IPS-20b (cell line): ENCODE data around the gene FAM180A.

Experiments
- H3K27ac ChIP-seq: one replicate; pipeline ENCODE4 v1.5.1; 2013; ENCODE audit warnings: low read length
- H3K27me3 ChIP-seq: 2 replicates; pipeline ENCODE4 v1.6.1; 2013; ENCODE audit warnings: mild to moderate bottlenecking, low read length, inconsistent platforms; ENCODE audit not compliant: insufficient read depth
- H3K36me3 ChIP-seq: 2 replicates; pipeline ENCODE4 v1.6.1; 2013; ENCODE audit warnings: low read depth, mild to moderate bottlenecking, inconsistent platforms, low read length, moderate library complexity; ENCODE audit not compliant: insufficient read depth
- H3K4me1 ChIP-seq: 2 replicates; pipeline ENCODE4 v1.6.1; 2013; ENCODE audit warnings: mild to moderate bottlenecking, control low read depth, inconsistent platforms, low read length, moderate library complexity; ENCODE audit not compliant: insufficient read depth
- H3K4me3 ChIP-seq: 2 replicates; pipeline ENCODE4 v1.5.1; 2013; ENCODE audit warnings: mild to moderate bottlenecking, low read length, inconsistent platforms
- H3K9ac ChIP-seq: 2 replicates; pipeline ENCODE4 v1.6.1; 2013; ENCODE audit warnings: low read depth, mild to moderate bottlenecking, inconsistent platforms, low read length, moderate library complexity
- H3K9me3 ChIP-seq: 2 replicates; pipeline ENCODE4 v1.6.1; 2013; ENCODE audit warnings: mild to moderate bottlenecking, low read depth, low read length, inconsistent platforms; ENCODE audit not compliant: insufficient read depth

The FAM180A gene

GRCh38 chr7:135733603-135734342, 14.8 kb downstream of the FAM180A start:
- H3K27ac ChIP-seq = no peak overlapping the region
- H3K36me3 ChIP-seq = no peaks in the 10 kb centered on the region

DNA sequence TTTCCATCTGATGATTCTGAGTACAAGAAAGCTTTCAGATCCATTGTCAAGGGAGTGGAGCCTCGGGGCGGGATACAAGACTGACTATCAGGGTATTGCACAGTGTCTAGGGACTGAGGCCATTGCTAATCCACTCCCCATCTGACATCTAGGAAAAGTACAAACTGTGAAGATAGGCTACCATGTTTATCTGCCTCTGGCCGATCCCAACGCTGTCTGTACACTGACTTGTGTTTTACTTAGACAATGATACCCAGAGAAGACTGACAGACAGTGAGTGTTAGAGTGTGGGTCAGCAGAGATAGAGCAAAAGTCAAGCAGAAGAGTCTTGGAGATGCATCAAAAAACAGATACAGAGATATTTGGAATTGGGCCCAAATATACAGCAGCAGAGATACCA, 17.5 kb downstream of the FAM180A start:
- Histone ChIP-seq H3K9ac (no peak overlapping the region), H3K27ac (no peak overlapping the region), H3K4me3 (no peak overlapping the region), H3K36me3 (no peaks in the 10 kb centered on the region), H3K4me1 (peaks cover 5% of the 10 kb centered on the region; the same call in 1 of the 2 replicates), H3K27me3 (no peaks in the 10 kb centered on the region), H3K9me3 (no peaks in the 10 kb centered on the region)

More at GRCh38 chr7:135733603-135734342, 14.8 kb downstream of the FAM180A start:
- Histone ChIP-seq H3K4me3 (no peak overlapping the region), H3K27me3 (no peaks in the 10 kb centered on the region), H3K4me1 (no peaks in the 10 kb centered on the region), H3K9ac (no peak overlapping the region), H3K9me3 (no peaks in the 10 kb centered on the region)

DNA sequence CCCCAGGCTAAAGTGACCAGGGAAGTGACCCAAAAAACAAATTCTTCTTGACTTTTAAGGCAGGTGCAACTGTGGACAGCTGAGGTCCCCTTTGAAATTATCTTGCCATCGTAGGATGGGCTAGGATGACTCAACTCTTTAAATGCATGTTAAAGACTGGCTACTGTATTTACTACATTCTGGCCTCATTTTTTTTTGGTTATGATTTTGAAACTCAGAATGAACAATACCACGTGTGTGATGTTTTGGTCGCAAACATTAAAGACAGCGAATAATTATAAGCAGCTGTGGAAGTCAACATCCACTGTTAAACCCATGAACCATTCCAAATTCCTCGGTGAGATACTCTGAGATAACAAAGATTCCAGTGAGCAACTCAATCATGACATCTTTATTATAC, 19.4 kb downstream of the FAM180A start:
- Histone ChIP-seq H3K4me3 (no peak overlapping the region), H3K36me3 (no peaks in the 10 kb centered on the region), H3K27ac (no peak overlapping the region), H3K4me1 (peaks cover 5% of the 10 kb centered on the region; the same call in 1 of the 2 replicates), H3K27me3 (no peaks in the 10 kb centered on the region), H3K9ac (no peak overlapping the region), H3K9me3 (no peaks in the 10 kb centered on the region)

DNA sequence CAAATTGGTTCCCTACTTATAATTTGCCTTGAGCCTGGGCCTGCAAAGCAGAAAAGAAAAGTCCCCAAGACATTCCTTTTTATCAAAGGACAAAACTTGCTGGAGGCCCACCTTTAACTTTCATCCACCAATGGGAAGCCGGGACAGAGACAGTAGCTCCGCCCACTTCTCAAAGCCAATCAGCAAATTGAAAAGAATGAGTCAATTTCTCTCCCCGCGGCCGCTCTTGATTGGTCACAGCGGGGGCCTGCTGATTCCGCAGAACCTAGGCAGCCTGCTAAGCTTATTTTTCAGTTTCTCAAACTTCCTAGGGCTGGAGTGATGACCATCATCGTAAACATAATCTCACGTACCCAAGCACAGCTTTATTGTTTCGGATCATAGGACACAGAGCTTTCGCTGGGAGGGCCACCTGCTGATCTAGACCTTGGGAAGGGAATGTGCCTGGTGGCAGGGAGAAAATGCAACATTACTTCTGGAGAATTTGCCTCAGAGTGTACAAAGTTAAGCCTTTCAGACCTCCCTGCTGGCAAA, 20.4 kb downstream of the FAM180A start, which contains the start of gene SLC13A4:
Gene SLC13A4, minus strand, starts transcription at position 51 of the 534 bp plus-strand sequence. CDS start 690 bp downstream, outside the sequence.
- Histone ChIP-seq H3K9ac (peak within 1 kb of the TSS; percentile 56; the same call in 1 of the 2 replicates), H3K27ac (no peak within 1 kb of the TSS), H3K9me3 (no peaks in the 10 kb centered on the region), H3K27me3 (no peaks in the 10 kb centered on the region), H3K4me3 (peak within 1 kb of the TSS; percentile 60; the same call in 1 of the 2 replicates), H3K36me3 (no peaks in the 10 kb centered on the region), H3K4me1 (peaks cover 5% of the 10 kb centered on the region; the same call in 1 of the 2 replicates)

DNA sequence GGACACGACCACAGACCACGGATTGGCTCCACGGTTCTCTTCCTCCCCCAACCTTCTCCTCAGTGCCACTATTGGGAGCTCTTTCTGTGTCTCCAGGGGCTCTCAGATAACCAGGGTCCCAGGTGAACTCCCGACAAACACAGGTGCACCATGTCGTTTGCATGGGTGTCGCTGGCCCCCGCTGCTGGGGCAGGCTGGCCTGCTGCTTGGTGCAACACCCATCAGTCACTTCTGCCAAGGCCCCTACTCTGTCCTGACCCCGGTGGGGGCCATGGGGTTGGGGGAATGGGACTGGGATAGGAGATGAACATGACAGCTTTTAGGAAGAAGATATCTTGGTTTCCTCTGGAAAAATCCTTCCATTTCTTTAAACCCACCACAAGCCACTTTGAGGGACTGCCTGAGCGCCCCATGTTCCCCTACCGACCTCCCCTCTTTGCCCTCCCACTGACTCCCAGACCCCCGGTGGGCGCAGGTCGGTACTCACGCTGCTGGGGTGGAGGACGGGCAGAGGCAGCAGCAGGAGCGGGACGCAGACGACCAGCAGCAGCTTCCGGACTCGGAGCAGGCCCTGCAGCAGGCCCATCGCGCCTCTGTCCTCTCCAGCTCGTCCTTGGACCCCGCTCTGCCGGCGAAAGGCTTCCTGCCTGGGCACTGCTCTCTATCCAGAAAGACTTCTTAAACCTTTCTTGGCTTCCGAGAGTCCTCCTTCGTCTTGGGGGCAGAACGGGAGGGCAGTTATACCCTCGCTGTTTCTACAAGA, 21.5 kb downstream of the FAM180A start:
- no peaks in the 10 kb centered on the region for H3K36me3 ChIP-seq
- H3K27ac ChIP-seq = no peak overlapping the region
- no peak overlapping the region for H3K4me3 ChIP-seq
- no peaks in the 10 kb centered on the region for H3K27me3 ChIP-seq
- H3K4me1 ChIP-seq = peaks cover 5% of the 10 kb centered on the region; the same call in 1 of the 2 replicates
- H3K9ac ChIP-seq = no peak overlapping the region
- H3K9me3 ChIP-seq = no peaks in the 10 kb centered on the region

GRCh38 chr7:135726276-135726788, 22.3 kb downstream of the FAM180A start:
- no peak overlapping the region for H3K4me3 ChIP-seq
- no peaks in the 10 kb centered on the region for H3K36me3 ChIP-seq
- H3K27ac ChIP-seq = no peak overlapping the region
- H3K4me1 ChIP-seq = peaks cover 5% of the 10 kb centered on the region; the same call in 1 of the 2 replicates
- H3K27me3 ChIP-seq = no peaks in the 10 kb centered on the region
- no peak overlapping the region for H3K9ac ChIP-seq
- no peaks in the 10 kb centered on the region for H3K9me3 ChIP-seq

GRCh38 chr7:135723411-135723810, 25.2 kb downstream of the FAM180A start:
- H3K4me3 ChIP-seq = no peak overlapping the region
- H3K4me1 ChIP-seq = peaks cover 2% of the 10 kb centered on the region; the same call in 1 of the 2 replicates
- no peaks in the 10 kb centered on the region for H3K9me3 ChIP-seq
- no peaks in the 10 kb centered on the region for H3K27me3 ChIP-seq
- H3K9ac ChIP-seq = no peak overlapping the region
- H3K27ac ChIP-seq = no peak overlapping the region
- H3K36me3 ChIP-seq = no peaks in the 10 kb centered on the region

DNA sequence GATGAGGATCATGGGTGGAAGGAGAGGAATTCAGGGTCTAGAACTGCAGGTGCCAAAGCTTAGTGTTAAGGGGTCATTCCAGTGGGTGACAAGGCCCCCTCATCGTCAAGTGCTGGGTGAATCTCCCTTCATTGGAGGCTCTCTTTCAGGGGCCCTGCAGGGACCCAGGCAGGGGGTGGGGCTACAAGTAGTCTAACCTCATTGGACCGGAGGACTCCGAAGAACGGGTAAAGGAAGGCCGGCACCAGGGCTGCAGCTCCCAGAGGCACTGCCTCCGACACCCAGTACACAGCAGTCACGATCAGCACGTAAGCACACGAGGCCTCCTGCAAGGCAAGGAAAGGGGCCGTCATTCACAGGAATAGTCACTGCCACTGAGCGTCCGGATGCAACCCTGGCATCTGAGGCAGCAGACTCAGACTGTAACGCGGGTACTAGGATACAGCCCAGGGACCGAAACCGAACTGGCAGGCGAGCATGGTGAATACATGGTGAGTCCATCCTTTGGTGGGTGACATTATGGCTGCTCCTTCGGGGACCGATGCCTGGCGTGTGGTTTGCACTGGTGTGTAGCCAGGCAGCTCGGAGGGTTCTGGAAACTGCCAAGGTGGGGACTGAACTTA, 27.3 kb downstream of the FAM180A start:
- no peaks in the 10 kb centered on the region for H3K36me3 ChIP-seq
- H3K4me3 ChIP-seq = no peak overlapping the region
- no peak overlapping the region for H3K9ac ChIP-seq
- H3K27me3 ChIP-seq = no peaks in the 10 kb centered on the region
- H3K27ac ChIP-seq = no peak overlapping the region
- H3K4me1 ChIP-seq = no peaks in the 10 kb centered on the region
- no peaks in the 10 kb centered on the region for H3K9me3 ChIP-seq

DNA sequence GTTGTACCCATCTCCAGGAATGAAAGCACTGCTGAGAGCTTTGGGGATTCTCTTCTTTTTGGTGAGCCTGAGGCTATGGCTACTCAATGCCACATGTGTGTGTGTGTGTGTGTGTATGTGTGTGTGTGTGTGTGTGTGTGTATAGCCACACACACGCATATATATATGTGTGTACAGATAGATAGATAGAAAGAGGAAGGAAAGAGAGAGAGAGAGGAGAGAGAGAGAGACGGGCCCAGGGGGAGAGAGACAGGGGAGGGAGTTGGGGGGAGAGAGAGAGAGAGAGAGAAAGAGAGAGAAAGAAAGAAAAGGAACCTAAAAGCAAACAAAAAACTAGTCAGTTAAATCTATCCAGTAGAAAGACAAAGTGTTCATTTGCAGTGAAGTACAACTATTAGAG, 28.9 kb downstream of the FAM180A start:
- Histone ChIP-seq H3K9me3 (no peaks in the 10 kb centered on the region), H3K9ac (no peak overlapping the region), H3K27me3 (no peaks in the 10 kb centered on the region), H3K27ac (no peak overlapping the region), H3K36me3 (no peaks in the 10 kb centered on the region), H3K4me3 (no peak overlapping the region), H3K4me1 (no peaks in the 10 kb centered on the region)

DNA sequence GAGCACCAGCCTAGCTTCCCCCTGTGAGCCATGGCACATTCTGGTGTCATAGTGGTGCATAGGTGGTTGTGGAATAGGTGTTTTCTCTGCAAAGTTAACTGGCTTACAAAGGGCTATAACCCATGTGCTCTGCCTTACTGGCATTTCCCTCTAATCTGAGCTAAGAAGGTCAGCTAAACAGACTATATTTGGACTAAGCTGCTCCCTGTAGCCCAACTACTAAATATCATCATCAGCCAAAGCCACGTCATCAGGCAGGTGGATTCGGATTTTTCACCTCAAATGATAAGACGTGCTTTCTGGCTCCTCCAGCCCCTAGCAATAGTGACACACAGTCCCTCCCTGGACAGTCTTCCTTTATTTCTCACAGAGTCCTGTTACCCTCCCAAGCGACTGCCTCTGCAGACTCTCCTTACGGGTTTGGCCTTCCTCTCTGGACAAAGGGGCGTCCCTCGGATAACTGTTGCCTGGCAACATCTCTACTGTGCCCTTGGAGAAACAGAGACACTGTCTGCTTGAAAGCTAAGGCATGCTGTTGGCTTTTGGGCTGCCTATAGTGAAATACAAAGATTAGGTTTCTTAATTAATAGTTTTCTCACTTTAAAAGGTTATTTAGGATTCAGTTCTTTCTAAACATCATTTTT, 29.7 kb downstream of the FAM180A start:
- no peak overlapping the region for H3K27ac ChIP-seq
- no peak overlapping the region for H3K9ac ChIP-seq
- H3K4me3 ChIP-seq = no peak overlapping the region
- H3K36me3 ChIP-seq = no peaks in the 10 kb centered on the region
- no peaks in the 10 kb centered on the region for H3K9me3 ChIP-seq
- peaks cover 5% of the 10 kb centered on the region; the same call in 1 of the 2 replicates for H3K4me1 ChIP-seq
- H3K27me3 ChIP-seq = no peaks in the 10 kb centered on the region

GRCh38 chr7:135718219-135718618, 30.4 kb downstream of the FAM180A start:
- Histone ChIP-seq H3K27ac (no peak overlapping the region), H3K9me3 (no peaks in the 10 kb centered on the region), H3K36me3 (no peaks in the 10 kb centered on the region), H3K4me1 (peaks cover 5% of the 10 kb centered on the region; the same call in 1 of the 2 replicates), H3K27me3 (no peaks in the 10 kb centered on the region), H3K4me3 (no peak overlapping the region), H3K9ac (no peak overlapping the region)
